NCI-H69 (cell line): ENCODE measurements around the gene BRWD1.
A peak's percentile ranks its signal among the peaks of the same experiment; 100 is the strongest.

Source experiments
- DNase-seq: peaks from one replicate; lab custom pipeline; 2025; lab: John Stamatoyannopoulos, UW

Gene BRWD1

GRCh38 chr21:39313571-39314142 is at the start of gene BRWD1:
Gene BRWD1, minus strand, starts transcription at chr21:39313632. Its CDS starts 141 bp downstream, at chr21:39313491.
- DNase-seq, result peak; percentile 98

GRCh38 chr21:39362733-39363132 is 49.3 kb upstream of the BRWD1 start:
- no peak for DNase-seq

GRCh38 chr21:39359382-39359781 is 46.0 kb upstream of the BRWD1 start:
- DNase-seq, result no peak

DNA sequence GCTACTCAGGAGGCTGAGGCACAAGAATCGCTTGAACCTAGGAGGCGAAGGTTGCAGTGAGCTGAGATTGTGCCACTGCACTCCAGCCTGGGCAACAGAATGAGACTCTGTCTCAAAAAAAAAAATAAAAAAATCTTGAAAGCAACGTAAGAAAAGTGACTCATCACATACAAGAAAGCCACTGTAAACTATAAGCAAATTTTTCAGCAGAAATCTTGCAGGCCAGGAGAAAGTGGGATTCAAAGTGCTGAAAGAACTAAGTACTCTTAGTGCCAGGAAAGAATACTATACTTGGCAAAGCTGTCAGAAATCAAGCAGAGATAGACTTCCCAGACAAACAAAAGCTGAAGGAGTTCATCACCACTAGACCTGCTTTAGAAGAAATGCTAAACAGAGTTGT is 39.9 kb upstream of the BRWD1 start:
- no peak for DNase-seq

DNA sequence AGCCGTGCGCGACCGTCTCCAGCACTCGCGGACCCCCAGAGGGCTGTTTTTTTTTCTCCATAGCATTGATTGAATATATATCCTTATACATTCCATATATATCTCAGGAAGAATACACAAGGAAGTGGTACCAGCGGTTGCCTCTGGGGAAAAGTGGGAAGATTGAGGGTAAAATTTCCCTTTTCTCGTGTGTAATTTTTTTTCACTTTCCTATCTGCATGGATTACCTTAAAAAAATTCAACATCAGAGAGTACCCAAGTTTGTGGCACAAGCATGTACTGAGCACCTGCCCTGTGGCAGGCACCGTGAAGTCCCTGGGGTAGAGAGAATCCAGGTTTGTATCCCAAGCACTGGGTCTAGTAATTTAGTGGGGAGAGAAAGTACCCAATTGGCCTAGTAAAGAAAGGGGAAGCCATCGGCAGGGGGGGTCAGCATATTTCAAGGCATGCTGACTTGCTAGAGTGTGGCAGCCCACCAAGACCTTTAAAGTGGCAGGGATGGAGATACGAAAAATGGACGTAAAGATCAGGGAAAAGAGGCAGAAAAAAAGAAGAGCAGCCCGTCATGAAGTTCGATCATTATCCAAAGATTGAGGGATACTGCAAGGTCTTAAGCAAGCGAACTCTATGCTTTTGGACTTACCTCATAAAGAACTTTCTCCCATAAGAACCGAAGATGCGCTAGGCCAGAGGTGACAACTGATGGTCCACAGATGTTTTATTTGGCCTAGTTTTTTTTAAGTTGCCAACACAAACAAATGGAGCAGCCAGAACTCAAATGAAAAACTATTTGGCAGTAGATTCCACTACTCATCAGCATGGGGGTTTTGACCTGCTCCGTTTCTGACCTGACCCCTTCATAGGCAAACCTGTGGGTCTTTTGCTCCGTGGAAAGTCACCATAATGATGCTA is 36.9 kb upstream of the BRWD1 start:
- no peak for DNase-seq

- DNase-seq, result peak; percentile 99
Measured at GRCh38 chr21:39349211-39350093, 36.0 kb upstream of the BRWD1 start.

- DNase-seq, result peak; percentile 99
Measured at GRCh38 chr21:39348355-39349210, 35.2 kb upstream of the BRWD1 start, which contains the start of gene HMGN1. Gene HMGN1, minus strand, starts transcription at chr21:39349088. Its CDS starts 171 bp downstream, at chr21:39348917.

GRCh38 chr21:39348040-39348354 is 34.6 kb upstream of the BRWD1 start:
- no peak for DNase-seq

DNA sequence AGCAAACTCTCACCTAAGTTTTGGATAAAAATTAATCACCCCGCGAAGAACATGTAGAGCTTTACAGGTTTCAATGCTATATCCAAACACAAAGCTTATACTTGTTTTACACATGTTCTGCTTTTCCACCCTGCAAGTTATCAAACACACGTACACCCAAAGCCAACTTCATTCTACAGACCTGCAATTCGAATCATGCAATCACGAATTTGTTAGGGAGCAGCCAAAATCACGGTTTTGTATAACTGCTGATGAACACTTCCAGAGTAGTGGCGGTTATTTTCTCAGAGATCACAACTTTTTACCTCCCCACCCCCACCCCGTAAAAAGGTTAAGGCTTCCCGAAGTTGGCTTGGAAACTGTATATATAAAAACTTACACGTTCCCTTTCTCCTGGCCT is 34.1 kb upstream of the BRWD1 start:
- DNase-seq, result peak; percentile 37

DNA sequence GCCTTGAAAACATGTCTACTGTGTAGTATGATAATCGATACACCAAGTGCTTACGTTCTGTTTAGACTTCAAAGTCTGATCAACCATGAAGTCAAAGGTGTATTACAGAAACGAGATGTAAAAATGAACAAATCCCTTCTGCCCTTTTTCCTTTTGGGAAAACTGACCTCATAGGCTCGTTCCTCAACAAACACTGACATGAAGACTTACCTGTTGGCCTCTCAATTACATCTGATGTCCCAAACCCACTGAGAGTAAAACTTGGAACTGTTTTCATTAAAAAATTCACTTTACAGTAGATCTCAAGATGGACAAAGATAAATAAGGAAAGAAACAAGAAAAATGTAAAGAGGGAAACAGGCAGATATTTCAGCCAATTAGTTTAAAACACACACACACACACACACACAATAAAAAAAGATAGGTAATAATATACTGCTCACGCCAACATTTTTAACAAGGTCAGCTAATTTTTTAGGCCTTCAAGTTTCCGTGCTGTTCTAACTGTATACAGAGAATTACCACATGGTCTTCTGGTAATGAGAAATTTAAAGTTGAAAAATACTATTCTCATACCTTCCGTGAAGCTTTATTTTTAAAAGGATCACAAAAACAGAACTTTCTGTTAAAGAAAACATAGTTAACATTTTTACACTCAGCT is 33.4 kb upstream of the BRWD1 start:
- DNase-seq, result no peak

DNA sequence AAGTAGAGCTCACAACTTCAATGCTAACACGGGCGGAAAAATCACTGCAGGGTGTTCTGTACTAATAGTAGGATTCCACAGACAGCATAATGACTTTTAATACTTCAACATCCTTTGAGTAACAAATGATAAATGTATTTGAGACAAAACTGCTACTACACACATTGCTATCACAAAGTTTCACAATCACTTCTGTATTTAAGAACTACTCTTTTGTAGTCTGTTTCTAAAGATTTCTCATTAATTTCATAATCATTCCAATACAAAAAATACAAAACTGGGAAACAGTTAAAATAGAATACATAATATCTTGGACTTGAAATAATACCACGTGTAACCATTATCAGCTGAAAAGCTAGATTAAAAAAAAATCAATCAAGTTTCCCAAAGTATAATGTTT is 32.8 kb upstream of the BRWD1 start:
- no peak for DNase-seq

GRCh38 chr21:39345440-39345839 is 32.0 kb upstream of the BRWD1 start:
- no peak for DNase-seq

DNA sequence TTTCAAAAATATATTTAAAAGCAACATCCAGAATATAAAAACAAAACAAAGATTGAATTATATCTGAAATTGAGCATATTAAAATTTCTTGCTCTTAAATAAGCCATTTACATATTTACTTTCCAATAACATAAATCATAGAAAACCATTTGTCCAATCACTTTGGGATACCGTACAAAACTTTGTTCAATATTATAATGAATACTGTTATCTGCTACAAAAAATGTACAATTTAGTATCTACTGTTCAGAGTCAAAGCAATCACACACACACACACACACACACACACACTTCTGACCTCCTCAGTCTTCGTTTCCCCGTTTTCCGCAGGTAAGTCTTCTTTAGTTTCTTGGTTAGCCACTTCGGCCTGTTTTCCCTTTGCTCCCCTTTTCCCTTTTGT is 31.4 kb upstream of the BRWD1 start:
- DNase-seq, result no peak

DNA sequence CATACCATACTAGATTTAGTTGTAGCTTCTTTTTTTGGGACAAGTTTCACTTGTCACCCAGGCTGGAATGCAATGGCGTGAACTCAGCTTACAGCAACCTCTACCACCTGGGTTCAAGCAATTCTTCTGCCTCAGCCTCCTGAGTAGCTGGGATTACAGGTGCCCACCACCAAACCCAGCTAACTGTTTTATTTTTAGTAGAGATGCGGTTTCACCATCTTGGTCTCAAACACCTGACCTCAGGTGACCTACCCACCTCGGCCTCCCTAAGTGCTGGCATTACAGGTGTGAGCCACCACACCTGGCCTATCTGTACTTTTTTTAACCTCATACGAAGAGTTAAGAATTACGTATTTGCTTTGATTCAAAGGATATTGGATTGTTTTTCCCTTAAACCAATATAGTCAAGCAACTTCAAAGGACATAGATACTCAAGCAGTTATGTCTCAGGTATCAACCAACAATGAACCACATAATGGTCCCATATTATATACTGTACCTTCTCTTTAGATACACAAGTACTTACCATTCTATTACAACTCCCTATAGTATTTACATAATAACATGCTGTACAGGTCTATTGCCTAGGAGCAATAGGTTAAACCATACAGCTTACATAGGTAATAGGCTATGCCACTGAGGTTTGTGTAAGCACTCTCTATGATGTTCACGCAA is 28.0 kb upstream of the BRWD1 start:
- no peak for DNase-seq

DNA sequence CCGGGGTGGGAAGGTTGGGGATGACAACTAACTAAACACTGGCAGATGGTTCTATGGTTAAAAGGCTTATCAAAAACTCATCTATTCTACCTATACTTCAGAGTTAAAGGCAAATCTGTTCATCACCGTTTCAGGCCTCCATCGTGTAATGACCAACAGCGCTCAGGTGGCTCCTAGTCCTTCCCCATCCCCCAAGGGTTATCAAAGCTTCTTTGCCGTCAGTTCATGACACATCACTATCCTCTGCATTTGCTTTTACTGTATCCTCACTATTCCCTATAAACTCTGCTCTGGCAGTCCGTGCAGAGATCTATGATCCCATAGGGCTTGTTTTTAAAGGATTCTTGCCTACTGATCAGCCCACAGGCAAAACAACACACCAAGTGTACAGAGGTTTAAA is 27.3 kb upstream of the BRWD1 start:
- DNase-seq, result no peak

DNA sequence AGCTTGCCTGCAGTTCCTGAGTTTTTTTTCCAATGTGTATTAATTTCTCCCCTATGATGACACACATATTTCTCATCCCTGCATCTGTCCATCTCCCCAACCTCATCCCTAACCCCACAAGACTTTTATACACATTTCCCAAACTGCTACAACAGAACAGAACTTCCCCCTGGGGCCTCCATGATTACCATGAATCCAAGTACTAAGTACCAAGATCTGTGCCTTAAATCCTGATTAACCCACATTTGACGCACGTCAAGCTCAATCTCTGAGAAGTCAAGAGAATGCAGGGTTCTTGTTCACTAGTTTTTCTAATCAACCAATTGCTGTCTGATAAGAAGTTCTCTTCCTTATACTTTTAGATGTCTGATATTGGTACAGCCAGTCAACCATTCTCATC is 25.8 kb upstream of the BRWD1 start:
- DNase-seq, result no peak

DNA sequence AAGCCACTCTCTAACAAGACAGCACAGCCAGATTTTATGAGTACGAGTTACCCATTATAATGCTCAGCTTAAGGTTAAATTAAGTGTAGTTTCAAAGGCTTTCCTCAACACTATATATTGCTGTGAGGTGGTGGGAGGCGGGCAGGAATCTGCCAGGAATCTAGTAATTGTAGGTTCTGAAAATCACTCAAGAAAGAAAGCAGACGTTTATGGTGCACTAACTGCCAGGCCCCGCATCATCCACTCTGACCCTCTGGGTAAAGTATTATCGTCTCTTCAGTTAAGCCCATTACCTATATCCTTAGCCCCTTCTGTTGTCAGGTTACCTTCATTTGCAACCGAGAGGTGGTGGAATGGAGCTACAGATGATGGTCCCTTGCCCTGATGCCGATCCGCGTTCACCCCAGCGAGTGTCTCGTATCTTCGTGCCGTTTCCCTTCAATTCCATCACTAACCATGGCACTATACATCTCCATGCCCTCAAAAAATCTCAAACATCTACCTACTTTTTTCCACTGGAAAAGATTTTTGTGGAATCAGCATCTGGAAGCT is 23.1 kb upstream of the BRWD1 start:
- DNase-seq, result peak; percentile 31

- DNase-seq, result no peak
Measured at GRCh38 chr21:39334611-39335010, 21.2 kb upstream of the BRWD1 start.

- no peak for DNase-seq
Measured at GRCh38 chr21:39332175-39332574, 18.7 kb upstream of the BRWD1 start.

DNA sequence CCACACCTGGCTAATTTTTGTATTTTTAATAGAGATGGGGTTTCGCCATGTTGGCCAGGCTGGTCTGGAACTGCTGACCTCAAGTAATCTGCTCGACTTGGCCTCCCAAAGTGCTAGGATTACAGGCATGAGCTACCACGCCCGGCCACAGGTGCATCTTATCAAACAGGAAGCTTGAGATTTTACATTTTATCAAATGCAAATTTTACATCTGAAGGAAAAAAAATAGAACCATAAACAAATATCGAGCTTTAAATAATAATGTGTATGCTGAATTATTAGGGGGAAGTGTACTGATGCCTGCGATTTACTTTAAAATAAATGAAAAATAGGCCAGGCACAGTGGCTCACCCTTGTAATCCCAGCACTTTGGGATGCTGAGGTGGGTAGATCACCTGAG is 16.6 kb upstream of the BRWD1 start:
- DNase-seq, result no peak
